Mesenchymal stem cell (in vitro differentiated cells and primary cell): Measurements from ENCODE around the gene SCYL2.
A peak's percentile ranks its signal among the peaks of the same experiment; 100 is the strongest.
"Not testable (repeated sequence)": the region's sequence is repeated elsewhere in the genome, so short reads cannot be mapped to it uniquely, and the experiment has no call there.

Experiments used
- DNase-seq: peaks from one replicate; pipeline ENCODE4 v3.0.0-alpha.2; 2013
- H2AFZ ChIP-seq: one replicate; pipeline ENCODE4 v1.6.1; 2013; ENCODE audit warnings: low read depth, mild to moderate bottlenecking, control low read depth, inconsistent platforms, low read length, moderate library complexity
- H2AK5ac ChIP-seq: 2 replicates; pipeline ENCODE4 v1.6.1; 2013; ENCODE audit warnings: low read length, moderate library complexity, mild to moderate bottlenecking, inconsistent platforms; ENCODE audit not compliant: severe bottlenecking
- H2BK120ac ChIP-seq: one replicate; pipeline ENCODE4 v1.6.1; 2013; ENCODE audit warnings: low read depth, mild to moderate bottlenecking, inconsistent platforms, low read length, moderate library complexity
- H2BK12ac ChIP-seq, 2 experiments: one replicate each; pipeline ENCODE4 v1.6.1; 2013; ENCODE audit warnings: inconsistent platforms in 2 of 2, low read length in 2 of 2, mild to moderate bottlenecking in 2 of 2, moderate library complexity in 2 of 2, control low read depth in 1 of 2
- H2BK15ac ChIP-seq: one replicate; pipeline ENCODE4 v1.6.1; 2013; ENCODE audit warnings: mild to moderate bottlenecking, low read depth, inconsistent platforms; ENCODE audit not compliant: poor library complexity, severe bottlenecking
- H2BK5ac ChIP-seq: 2 replicates; pipeline ENCODE4 v1.6.1; 2013; ENCODE audit warnings: low read depth, mild to moderate bottlenecking, low read length, control low read depth, inconsistent platforms; ENCODE audit not compliant: poor library complexity, severe bottlenecking
- H3K14ac ChIP-seq, 2 experiments: one replicate each; pipeline ENCODE4 v1.6.1; 2013; ENCODE audit warnings: inconsistent platforms in 2 of 2, low read length in 2 of 2, control low read depth in 1 of 2, mild to moderate bottlenecking in 1 of 2, moderate library complexity in 1 of 2
- H3K18ac ChIP-seq, 2 experiments: one replicate each; pipeline ENCODE4 v1.6.1; 2013; ENCODE audit warnings: inconsistent platforms in 2 of 2, low read length in 2 of 2, control low read depth in 1 of 2, low read depth in 1 of 2, mild to moderate bottlenecking in 1 of 2
- H3K23ac ChIP-seq, 2 experiments: one replicate each; pipeline ENCODE4 v1.6.1; 2013; ENCODE audit warnings: inconsistent platforms in 2 of 2, low read length in 2 of 2, mild to moderate bottlenecking in 2 of 2, moderate library complexity in 2 of 2, control low read depth in 1 of 2
- H3K27ac ChIP-seq: 2 replicates; pipeline ENCODE4 v1.5.1; 2013; ENCODE audit warnings: mild to moderate bottlenecking, moderate library complexity, low read length, control low read depth, inconsistent platforms; ENCODE audit not compliant: poor library complexity, severe bottlenecking
- H3K27me3 ChIP-seq, 2 experiments: 2 replicates each; pipeline versions ENCODE4 v1.6.1 to v1.7.0; 2013; ENCODE audit warnings: low read length in 2 of 2, mild to moderate bottlenecking in 2 of 2, moderate library complexity in 2 of 2, control low read depth in 1 of 2, inconsistent platforms in 1 of 2; ENCODE audit not compliant: control insufficient read depth in 1 of 2, insufficient read depth in 1 of 2
- H3K36me3 ChIP-seq, 2 experiments: 2 replicates each; pipeline versions ENCODE4 v1.6.1 to v1.7.0; 2013; ENCODE audit warnings: low read length in 2 of 2, control low read depth in 1 of 2, inconsistent platforms in 1 of 2, low read depth in 1 of 2, mild to moderate bottlenecking in 1 of 2; ENCODE audit not compliant: insufficient read depth in 2 of 2, control insufficient read depth in 1 of 2
- H3K4ac ChIP-seq, 2 experiments: one replicate each; pipeline ENCODE4 v1.6.1; 2013; ENCODE audit warnings: inconsistent platforms in 2 of 2, low read length in 2 of 2, mild to moderate bottlenecking in 2 of 2, moderate library complexity in 2 of 2, control low read depth in 1 of 2, low read depth in 1 of 2
- H3K4me1 ChIP-seq: 2 replicates; pipeline ENCODE4 v1.6.1; 2013; ENCODE audit warnings: low read depth, low read length, control low read depth; ENCODE audit not compliant: control insufficient read depth, insufficient read depth
- H3K4me2 ChIP-seq: 2 replicates; pipeline ENCODE4 v1.6.1; 2013; ENCODE audit warnings: low read length, mild to moderate bottlenecking, inconsistent platforms; ENCODE audit not compliant: poor library complexity, severe bottlenecking
- H3K4me3 ChIP-seq, 2 experiments: 2 replicates each; pipeline versions ENCODE4 v1.5.1 to v1.7.0; 2013; ENCODE audit warnings: low read length in 2 of 2, mild to moderate bottlenecking in 2 of 2, control low read depth in 1 of 2, low read depth in 1 of 2; ENCODE audit not compliant: insufficient read depth in 1 of 2
- H3K79me1 ChIP-seq: replicated peaks from 2 replicates; pipeline ENCODE4 v1.6.1; 2013; ENCODE audit warnings: mild to moderate bottlenecking, control low read depth, low read length, inconsistent platforms; ENCODE audit not compliant: poor library complexity, severe bottlenecking
- H3K9ac ChIP-seq: 2 replicates; pipeline ENCODE4 v1.7.0; 2013; ENCODE audit warnings: mild to moderate bottlenecking, low read length, moderate library complexity
- H3K9me3 ChIP-seq: 2 replicates; pipeline ENCODE4 v1.7.0; 2013; ENCODE audit warnings: mild to moderate bottlenecking, low read length; ENCODE audit not compliant: control insufficient read depth
- H4K8ac ChIP-seq: one replicate; pipeline ENCODE4 v1.6.1; 2013; ENCODE audit warnings: inconsistent platforms, mild to moderate bottlenecking, low read length, moderate library complexity
- H4K91ac ChIP-seq: one replicate; pipeline ENCODE4 v1.6.1; 2013; ENCODE audit warnings: mild to moderate bottlenecking, low read length, inconsistent platforms
- WGBS: methylation state at CpG from one replicate; pipeline ENCODE4 v1.1.7; 2013; ENCODE audit warnings: mixed read lengths; 5-methylcytosine and 5-hydroxymethylcytosine counted together

Gene SCYL2

GRCh38 chr12:100231873-100232272, 35.1 kb upstream of the SCYL2 start:
- H3K4ac ChIP-seq, H3K23ac ChIP-seq, H2BK15ac ChIP-seq, H3K4me3 ChIP-seq, H4K91ac ChIP-seq, DNase-seq, H2AK5ac ChIP-seq, H2BK120ac ChIP-seq, H3K79me1 ChIP-seq, H3K27me3 ChIP-seq, H3K18ac ChIP-seq, H2AFZ ChIP-seq, H3K4me2 ChIP-seq, H3K27ac ChIP-seq, H3K9ac ChIP-seq, H4K8ac ChIP-seq, H3K36me3 ChIP-seq, H3K14ac ChIP-seq, H2BK12ac ChIP-seq, H3K9me3 ChIP-seq, H3K4me1 ChIP-seq, H2BK5ac ChIP-seq: not testable (repeated sequence)
- WGBS = 94% methylated on average over 3 of the region's 3 CpGs

GRCh38 chr12:100234166-100234565, 32.8 kb upstream of the SCYL2 start:
- H2BK15ac ChIP-seq = no peak overlapping the region
- no peaks in the 10 kb centered on the region for H3K4me1 ChIP-seq
- DNase-seq = peak; percentile 91
- no peak overlapping the region for H2AK5ac ChIP-seq
- no peaks in the 10 kb centered on the region for H3K9me3 ChIP-seq
- H3K79me1 ChIP-seq = no peaks in the 10 kb centered on the region
- no peak overlapping the region for H3K27ac ChIP-seq
- no peak overlapping the region for H3K4ac ChIP-seq
- no peak overlapping the region for H3K14ac ChIP-seq
- H3K18ac ChIP-seq = no peak overlapping the region
- H2BK120ac ChIP-seq = no peak overlapping the region
- no peak overlapping the region for H2AFZ ChIP-seq
- WGBS = 2% methylated on average over 3 of the region's 3 CpGs
- no peak overlapping the region for H2BK5ac ChIP-seq
- no peak overlapping the region for H4K91ac ChIP-seq
- H3K36me3 ChIP-seq = no peaks in the 10 kb centered on the region
- H3K27me3 ChIP-seq = no peaks in the 10 kb centered on the region
- peak overlapping the region; percentile 86 for H3K9ac ChIP-seq
- no peak overlapping the region for H2BK12ac ChIP-seq
- H3K4me3 ChIP-seq = peak overlapping the region in 1 of 2 experiments; percentile 66
- H3K23ac ChIP-seq = no peak overlapping the region
- H4K8ac ChIP-seq = no peak overlapping the region
- no peak overlapping the region for H3K4me2 ChIP-seq

- no peaks in the 10 kb centered on the region for H3K79me1 ChIP-seq
- no peak overlapping the region for H2AFZ ChIP-seq
- no peaks in the 10 kb centered on the region for H3K9me3 ChIP-seq
- no peaks in the 10 kb centered on the region for H3K36me3 ChIP-seq
- no peak overlapping the region for H2BK120ac ChIP-seq
- no peak overlapping the region for H2BK12ac ChIP-seq
- no peak overlapping the region for H2BK5ac ChIP-seq
- no peak overlapping the region for H3K23ac ChIP-seq
- H2AK5ac ChIP-seq = no peak overlapping the region
- no peak overlapping the region for H3K4me2 ChIP-seq
- no peak overlapping the region for H4K91ac ChIP-seq
- H3K4me1 ChIP-seq = no peaks in the 10 kb centered on the region
- no peaks in the 10 kb centered on the region for H3K27me3 ChIP-seq
- H2BK15ac ChIP-seq = no peak overlapping the region
- H3K4me3 ChIP-seq = peak overlapping the region in 1 of 2 experiments; percentile 66
- H3K18ac ChIP-seq = no peak overlapping the region
- peak; percentile 89 for DNase-seq
- WGBS = no CpG with 5 or more reads among the region's 7 CpGs
- no peak overlapping the region for H3K4ac ChIP-seq
- no peak overlapping the region for H3K14ac ChIP-seq
- peak overlapping the region; percentile 86 for H3K9ac ChIP-seq
- H3K27ac ChIP-seq = no peak overlapping the region
- H4K8ac ChIP-seq = no peak overlapping the region
Measured at GRCh38 chr12:100234591-100235304, 32.2 kb upstream of the SCYL2 start.

- no peak overlapping the region for H3K9ac ChIP-seq
- H3K23ac ChIP-seq = no peak overlapping the region
- no peaks in the 10 kb centered on the region for H3K36me3 ChIP-seq
- no peak overlapping the region for H3K4me3 ChIP-seq
- no peak for DNase-seq
- no peak overlapping the region for H2BK120ac ChIP-seq
- H3K18ac ChIP-seq = no peak overlapping the region
- no peaks in the 10 kb centered on the region for H3K9me3 ChIP-seq
- no peaks in the 10 kb centered on the region for H3K27me3 ChIP-seq
- H2BK12ac ChIP-seq = no peak overlapping the region
- WGBS = 97% methylated on average over 3 of the region's 3 CpGs
- no peak overlapping the region for H4K8ac ChIP-seq
- H4K91ac ChIP-seq = no peak overlapping the region
- H3K79me1 ChIP-seq = no peaks in the 10 kb centered on the region
- H3K4ac ChIP-seq = no peak overlapping the region
- H3K4me1 ChIP-seq = no peaks in the 10 kb centered on the region
- no peak overlapping the region for H2AK5ac ChIP-seq
- no peak overlapping the region for H3K4me2 ChIP-seq
- H2BK5ac ChIP-seq = no peak overlapping the region
- no peak overlapping the region for H3K27ac ChIP-seq
- no peak overlapping the region for H2AFZ ChIP-seq
- H2BK15ac ChIP-seq = no peak overlapping the region
- no peak overlapping the region for H3K14ac ChIP-seq
Measured at GRCh38 chr12:100238801-100239200, 28.2 kb upstream of the SCYL2 start.
